NB4 (cell line): Measurements from ENCODE around the gene PPP4C.

Experiments used
- DNase-seq: peaks from one replicate; pipeline ENCODE4 v3.0.0; 2010; ENCODE audit warnings: low read depth
- H3K4me3 ChIP-seq: one replicate; pipeline ENCODE4 v1.5.1; 2011; ENCODE audit warnings: mild to moderate bottlenecking, low read depth, low read length, moderate library complexity
- CTCF ChIP-seq: IDR thresholded peaks from one replicate; pipeline ENCODE4 v1.5.1; 2012; ENCODE audit warnings: low read depth, low read length
- MYC ChIP-seq: IDR thresholded peaks from 2 replicates; pipeline ENCODE4 v1.6.1; 2011; ENCODE audit warnings: low read depth, low read length
- POLR2A ChIP-seq: IDR thresholded peaks from 2 replicates; pipeline ENCODE4 v1.6.1; 2011; ENCODE audit warnings: mild to moderate bottlenecking; ENCODE audit not compliant: insufficient read length; ENCODE audit errors: extremely low read depth
- TF ChIP-seq, protein P1 (sequence below): IDR thresholded peaks from 2 replicates; pipeline ENCODE4 v1.6.1; 2011; ENCODE audit warnings: low read depth, low read length

The PPP4C gene

GRCh38 chr16:30108059-30108850 is 32.5 kb downstream of the PPP4C start:
- TF ChIP-seq CTCF (no peak), MYC (no peak), POLR2A (no peak)
- TF ChIP-seq, protein P1, sequence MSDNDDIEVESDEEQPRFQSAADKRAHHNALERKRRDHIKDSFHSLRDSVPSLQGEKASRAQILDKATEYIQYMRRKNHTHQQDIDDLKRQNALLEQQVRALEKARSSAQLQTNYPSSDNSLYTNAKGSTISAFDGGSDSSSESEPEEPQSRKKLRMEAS, result no peak

DNA sequence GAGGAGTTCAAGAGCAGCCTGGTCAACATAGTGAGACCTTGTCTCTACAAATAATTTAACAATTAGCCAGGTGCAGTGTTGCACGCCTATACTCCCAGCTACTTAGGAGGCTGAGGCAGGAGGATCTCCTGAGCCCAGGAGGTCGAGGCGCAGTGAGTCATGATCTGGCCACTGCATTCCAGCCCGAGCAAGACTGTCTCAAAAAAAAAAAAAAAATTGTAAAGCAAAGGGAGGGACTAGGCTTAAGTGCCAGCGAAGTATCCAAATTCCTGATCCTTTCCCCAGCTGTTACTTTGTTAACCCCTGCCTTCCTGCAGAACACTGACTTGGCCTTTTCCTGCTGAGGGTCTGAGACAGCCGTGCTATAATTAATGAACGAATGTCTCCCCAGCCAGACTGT is 34.9 kb downstream of the PPP4C start:
- DNase-seq, result no peak
- TF ChIP-seq MYC (no peak), POLR2A (no peak), CTCF (no peak)
- TF ChIP-seq, protein P1, result no peak
- no peak overlapping the region for H3K4me3 ChIP-seq

More at GRCh38 chr16:30108059-30108850, 32.5 kb downstream of the PPP4C start:
- DNase-seq, result no peak
- no peak overlapping the region for H3K4me3 ChIP-seq

GRCh38 chr16:30112197-30113030 is 36.6 kb downstream of the PPP4C start:
- no peak overlapping the region for H3K4me3 ChIP-seq
- peak; percentile 80 for DNase-seq
- TF ChIP-seq POLR2A (no peak), CTCF (peak; percentile 74)

GRCh38 chr16:30113031-30113710 is 37.4 kb downstream of the PPP4C start, which contains the start of gene GDPD3:
Gene GDPD3 (minus strand): TSS chr16:30113537. CDS start chr16:30113478, 59 bp downstream.
- H3K4me3 ChIP-seq, result no peak within 1 kb of the TSS
- DNase-seq, result no peak
- TF ChIP-seq POLR2A (no peak), CTCF (no peak), MYC (no peak)
- TF ChIP-seq, protein P1, result no peak

DNA sequence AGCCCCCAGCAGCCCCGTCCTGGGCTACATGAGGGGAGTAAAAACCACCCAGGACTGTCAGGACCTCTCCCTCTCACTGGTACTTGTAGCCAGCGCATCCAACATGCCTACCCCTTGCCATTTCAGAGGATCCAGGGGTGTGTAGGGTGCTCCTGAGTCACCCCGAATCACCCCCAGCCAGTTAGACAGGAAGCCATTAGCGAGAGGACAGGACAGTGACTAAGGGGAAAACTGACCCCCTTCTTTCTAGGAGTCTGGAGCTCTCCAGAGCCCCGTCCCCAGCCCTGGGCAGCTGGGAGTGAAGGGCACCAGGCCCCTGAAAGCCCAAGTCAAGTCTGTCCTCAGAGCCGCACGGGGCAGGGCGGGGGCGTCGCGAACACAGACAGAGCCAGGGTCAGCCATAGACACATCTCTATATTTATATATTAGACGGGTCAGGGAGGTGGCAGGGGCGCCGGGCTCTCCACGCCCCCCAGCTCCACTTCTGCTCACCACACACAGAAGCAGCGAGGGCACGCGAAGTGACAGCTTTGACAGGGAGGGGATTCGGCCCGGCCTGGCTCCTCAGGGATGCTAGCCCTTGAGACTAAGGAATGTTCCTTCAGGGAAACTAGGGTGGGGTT is 38.0 kb downstream of the PPP4C start:
- no peak overlapping the region for H3K4me3 ChIP-seq
- no peak for DNase-seq
- TF ChIP-seq, protein P1, result no peak
- TF ChIP-seq CTCF (no peak), POLR2A (no peak), MYC (no peak)
